ENCODE results near the gene FBLN1. TPM values are rescaled to one million over a fixed set of nuclear protein-coding genes. Genes with fewer than 3 reads are reported as not detected.

The FBLN1 gene
- total and polyA plus RNA-seq, 2 of the 8 experiments (the other 6 are each of a cell fraction or from before 2014, with no cell fraction given): 159 to 168 TPM

- TF ChIP-seq TAF7 (optimal IDR thresholded peaks at IDR 0.05; ENCODE audit: borderline replicate concordance, low read depth, low read length): no peak
Measured at GRCh38 chr22:45583504-45583903, 80.8 kb downstream of the FBLN1 start (continued).

All from H1 (cell line).